CD4-positive, alpha-beta T cell treated with Interleukin-10 for 1 hour (primary cell): ENCODE results near the gene ABCA5.
"Not testable (repeated sequence)": the region's sequence is repeated elsewhere in the genome, so short reads cannot be mapped to it uniquely, and the experiment has no call there.

ENCODE experiments used
- DNase-seq: peaks from one replicate; pipeline ENCODE4 v3.0.0-alpha.2; 2020

ABCA5 gene

DNA sequence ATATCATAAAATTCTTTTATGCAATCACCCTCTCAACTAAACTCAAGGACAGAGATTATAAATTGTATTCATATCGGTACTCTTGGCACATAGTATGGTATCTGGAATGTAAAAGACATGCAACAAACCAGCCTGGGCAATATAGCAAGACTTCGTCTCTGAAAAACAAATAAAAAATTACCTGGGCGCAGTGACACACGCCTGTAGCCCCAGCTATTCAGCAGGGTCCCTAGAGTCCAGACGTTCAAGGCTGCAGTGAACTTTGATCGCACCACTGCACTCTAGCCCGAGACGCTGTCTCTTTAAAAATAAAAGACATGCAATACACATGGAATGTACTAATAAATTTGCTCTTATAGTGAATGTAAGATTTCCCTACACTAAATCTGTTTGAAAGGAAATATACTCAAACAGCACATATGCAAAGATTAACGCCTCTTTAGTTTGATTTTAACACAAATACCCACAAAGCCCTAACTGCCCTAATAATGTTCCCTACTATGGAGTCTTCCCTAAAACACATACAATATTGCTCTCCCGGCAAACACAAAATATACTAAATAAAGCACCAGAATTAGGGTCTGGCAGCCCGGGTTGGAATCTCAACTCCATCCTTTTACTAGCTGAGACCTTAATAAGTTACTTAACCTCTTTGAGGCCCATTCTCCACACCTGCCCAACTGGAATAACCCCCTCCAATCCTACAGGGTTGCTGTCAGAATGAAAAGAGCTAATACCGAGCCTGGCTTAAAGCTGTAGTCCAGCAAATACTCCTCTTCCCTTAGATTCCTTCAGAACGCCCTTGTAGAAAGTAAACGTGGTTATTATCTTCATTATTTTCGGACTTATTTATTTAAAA, 1.2 kb downstream of the ABCA5 start:
- no peak for DNase-seq

DNA sequence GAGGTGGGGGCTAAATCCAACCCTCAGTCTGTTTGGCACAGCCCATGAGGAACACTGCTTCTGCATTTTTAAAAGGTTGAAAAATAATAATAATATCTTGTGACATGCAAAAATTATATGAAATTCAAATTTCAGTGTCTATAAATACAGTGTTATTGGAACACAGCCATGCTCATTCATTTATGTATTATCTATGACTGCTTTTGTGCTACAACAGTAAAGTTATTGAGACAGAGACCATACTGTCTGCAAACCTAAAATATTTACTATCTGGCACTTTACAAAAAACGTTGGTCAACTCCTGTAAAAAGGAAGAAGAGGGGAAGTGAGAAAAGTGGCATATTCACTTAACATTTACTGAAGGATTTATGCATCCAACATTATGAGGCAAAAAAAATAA, 3.1 kb downstream of the ABCA5 start:
- no peak for DNase-seq

DNA sequence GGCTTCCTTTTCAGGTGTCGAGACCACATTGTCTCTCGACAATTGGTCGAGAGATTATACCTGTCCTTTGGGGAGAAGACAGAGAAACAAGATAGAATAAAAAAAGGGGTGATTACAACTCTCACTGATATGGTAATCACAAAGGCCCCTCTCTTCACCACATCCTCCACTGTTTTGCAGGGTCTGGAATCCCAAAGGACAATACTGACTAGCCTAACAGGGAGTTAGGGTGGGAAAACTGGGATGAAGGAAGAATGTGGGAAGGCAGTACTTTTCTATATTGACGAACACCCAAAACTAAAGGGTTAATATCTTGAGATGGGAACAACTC, 6.1 kb downstream of the ABCA5 start:
- DNase-seq, result no peak

DNA sequence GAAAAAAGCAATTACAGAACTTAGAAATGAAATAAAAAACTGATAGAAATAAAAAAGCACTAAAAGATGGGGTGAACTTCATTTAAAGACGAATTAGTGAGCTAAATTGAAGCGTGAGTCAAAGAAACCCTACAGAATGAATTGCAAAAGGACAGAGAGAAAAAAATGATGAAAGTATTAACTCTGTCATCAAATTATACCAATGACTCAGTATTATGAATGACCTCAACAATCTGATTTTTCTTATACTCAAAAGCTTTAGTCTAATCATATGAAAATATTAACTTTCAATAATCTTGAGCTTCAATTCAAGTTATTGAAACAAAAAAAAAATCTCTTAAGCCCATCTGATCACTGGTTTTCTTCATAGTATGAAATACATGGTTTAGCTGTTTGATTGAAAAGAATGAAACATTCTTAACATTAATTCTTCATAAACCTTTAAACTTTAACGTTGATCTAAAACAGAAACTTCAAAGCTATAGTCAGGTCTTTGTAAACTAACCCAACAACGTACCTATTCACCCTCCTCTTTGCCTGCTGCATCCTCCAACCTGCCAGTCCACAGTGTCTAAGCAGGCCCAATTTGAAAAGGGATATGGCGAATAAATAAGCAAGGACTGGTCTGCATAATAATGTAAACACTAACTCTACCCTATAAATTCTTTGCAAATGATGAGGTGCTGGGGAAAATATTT, 6.6 kb downstream of the ABCA5 start:
- no peak for DNase-seq

DNA sequence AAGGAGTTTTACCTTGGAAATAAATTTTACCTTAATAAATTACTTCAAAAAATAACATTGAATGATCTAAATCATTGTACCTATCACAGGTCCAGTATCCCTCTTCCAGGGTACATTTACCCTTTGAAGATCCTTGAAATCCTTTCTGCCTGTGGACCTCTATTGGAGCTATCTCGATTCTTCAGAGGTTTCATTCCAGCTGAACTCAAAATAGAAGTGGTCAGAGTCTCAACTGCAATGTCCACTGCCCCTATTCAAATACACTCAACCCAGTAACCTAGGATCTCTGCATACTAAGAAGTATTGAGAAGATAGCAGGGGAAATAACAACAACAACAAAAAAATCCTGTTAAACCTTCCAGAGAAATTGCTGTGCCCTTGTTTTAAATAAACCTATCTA, 9.3 kb downstream of the ABCA5 start:
- no peak for DNase-seq

DNA sequence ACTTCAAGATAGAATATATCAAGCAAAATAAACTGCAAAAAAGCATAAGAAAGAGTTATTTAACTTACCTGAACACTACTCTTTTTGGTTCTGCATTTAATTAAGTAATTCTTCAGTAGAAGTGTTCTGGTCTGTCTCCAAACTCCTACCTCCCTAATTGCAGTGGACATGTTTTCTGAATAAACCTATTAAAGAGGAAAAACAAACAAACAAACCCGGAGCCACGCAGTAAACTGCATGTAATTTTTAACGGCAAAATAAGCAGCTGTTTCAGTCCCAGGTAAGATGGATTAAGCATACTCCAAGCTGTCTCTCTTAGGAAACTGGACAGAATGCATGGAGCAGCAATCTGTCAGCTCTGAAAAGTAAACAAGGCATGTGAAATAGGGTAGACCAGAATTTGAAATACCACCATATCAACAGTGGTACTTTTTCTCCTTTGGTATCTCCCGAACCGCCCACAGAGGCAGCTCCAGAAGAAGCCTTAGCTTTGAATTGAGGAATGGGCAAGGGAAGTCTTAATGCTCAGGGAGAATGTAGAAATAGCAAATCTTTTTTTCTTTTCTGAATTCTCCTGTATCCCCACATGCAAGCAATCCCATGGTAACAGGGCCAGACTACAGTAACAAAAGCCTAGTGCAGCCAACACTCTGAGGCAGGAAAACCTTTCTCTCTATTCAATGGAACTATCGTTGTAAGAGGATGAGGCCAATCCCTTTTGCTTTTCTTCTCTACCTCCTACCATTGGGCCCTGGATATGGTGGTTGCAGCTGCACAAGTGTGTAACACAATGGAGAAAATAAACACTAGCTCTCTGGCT, 12.5 kb downstream of the ABCA5 start:
- no peak for DNase-seq

DNA sequence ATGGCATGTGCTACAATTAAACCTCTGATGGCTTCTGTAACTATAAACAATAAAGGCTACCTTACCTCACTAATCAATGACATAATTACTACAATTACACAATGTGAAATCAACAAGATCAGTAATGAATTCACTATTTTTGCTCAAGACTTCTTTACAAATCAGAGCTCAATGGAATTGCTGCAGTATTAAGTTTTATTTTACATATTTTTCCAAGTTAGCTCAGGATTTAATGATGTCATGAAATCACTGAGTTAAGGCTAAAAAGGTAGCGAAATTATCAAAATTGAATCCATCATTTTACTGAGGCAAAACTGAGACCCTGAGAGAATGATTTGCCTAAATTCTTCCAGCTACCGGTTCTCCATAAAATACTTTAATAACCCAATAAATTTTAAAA, 21.8 kb downstream of the ABCA5 start:
- DNase-seq, result no peak

DNA sequence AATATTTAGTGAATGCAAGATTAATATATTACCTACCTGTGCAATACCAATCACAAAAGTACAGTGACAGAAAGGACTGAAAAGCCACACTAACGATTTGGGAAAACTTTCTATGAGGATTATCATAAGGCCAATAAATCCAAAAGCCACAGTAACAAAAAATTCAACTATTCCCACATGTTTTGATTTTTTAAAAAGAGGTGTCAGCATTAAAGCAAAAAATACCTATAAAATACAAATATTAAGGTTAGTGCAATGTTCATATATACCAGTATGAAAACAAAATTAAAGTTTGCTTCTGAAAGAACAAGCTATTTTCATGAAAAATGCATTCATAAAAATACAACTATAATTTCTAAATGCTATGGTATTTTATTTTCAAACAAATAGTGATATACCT, 24.3 kb downstream of the ABCA5 start:
- no peak for DNase-seq

DNA sequence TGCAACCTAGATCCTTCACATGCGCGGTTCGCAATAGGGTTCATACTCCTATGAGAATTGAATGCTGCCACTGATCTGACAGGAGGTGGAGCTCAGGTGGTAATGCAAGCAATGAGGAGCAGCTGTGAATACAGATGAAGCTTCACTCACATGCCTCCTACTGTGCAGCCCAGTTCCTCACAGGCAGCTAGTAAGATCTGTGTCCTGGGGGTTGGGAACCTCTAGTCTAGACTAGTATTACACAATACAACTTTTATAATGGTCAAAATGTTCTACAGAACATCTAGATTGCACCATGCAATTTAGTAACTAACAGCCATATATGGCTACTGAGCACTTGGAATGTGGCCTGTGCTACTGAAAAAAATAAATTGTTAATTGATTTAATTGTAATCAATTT, 26.7 kb downstream of the ABCA5 start:
- no peak for DNase-seq

DNA sequence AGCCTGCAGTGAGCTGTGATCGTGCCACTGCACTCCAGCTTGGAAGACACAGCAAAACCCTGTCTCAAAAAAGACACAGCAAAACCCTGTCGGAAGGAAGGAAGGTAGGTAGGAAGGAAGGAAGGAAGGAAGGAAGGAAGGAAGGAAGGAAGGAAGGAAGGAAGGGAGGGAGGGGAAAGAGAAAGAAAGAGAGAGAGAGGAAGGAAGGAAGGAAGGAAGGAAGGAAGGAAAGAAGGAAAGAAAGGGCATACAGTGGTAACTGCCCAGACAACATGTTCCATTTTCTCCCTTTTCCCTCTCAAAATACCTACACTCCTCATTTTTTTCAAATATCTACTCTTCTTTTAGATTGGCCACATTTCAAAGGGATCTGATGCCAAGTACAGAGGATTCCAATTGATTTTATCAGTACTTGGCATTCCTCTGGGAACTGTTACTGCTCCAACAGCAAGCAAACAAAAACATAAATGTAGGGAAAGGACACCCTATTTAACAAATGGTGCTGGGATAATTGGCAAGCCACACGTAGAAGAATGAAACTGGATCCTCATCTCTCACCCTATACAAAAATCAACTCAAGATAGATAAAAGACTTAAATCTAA, 28.7 kb downstream of the ABCA5 start:
- DNase-seq, result not testable (repeated sequence)

DNA sequence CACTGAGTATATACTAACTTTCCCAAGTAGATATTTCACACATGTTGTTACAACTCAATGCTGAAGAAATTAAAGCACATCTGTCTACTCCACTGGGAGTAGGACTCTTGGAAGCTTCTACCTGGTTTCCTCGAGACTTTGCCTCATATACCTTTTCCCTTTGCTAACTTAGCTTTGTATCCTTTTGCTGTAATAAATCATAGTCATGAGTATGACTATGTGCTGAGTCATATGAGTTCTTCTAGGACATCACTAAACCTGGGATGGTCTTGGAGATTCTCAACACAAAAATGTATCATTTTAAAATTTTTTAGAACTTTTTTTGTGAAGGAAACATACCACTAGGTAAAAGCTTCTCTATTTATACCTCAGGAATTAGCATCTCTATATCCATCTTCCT, 39.8 kb downstream of the ABCA5 start:
- no peak for DNase-seq

DNA sequence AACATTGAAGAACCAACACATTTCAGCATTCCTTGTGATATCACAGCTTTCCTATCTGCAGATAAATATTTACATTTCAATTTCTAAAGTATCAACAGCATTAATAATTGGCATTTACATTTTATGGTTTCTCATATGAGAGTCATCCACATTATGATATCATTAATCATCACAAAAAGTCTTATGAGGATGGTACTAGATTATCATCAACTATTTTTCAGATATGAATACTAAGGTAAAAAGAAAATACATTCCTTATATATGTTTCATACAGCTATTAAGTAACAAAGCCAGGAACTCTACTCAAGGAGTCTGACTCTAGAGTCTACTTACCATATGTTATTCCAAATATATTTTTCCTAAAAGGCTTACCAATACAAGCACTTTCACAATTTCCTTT, 40.7 kb downstream of the ABCA5 start:
- no peak for DNase-seq

DNA sequence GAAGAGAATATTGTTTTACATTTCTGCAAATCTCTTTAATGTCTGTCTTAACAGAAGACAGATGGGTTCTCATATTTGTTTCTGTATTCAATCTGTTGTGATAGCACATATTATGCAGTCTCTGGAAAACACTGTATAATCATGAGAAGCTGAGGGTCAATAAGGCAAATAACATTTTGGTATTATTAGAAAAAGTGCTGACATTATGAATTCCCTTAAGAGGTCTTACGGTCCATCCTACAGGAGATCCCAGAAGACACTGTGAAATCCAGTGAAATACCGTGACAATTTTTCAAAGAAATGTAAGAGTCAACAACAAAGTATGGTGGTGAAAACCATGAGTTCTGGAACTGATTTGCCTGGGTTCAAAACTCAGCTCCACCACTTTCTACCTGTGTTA, 42.3 kb downstream of the ABCA5 start:
- no peak for DNase-seq

DNA sequence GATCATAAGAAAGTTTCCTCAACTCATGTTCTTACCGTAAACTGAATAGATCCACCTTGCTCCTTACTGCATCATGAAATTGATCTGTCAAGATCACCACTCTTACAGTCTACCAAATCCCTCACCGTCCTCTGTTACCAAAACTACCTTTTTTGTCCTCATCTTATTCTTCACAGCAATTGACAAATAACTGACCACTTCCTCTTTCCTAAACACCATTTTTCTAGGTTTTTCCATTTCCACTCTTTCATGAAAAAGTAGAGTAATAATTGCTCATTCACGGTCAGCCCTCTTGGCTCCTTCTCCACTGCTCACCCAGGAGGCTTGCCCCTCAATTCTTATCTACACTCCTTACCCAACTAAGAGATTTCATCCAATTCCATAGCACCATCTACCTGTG, 44.9 kb downstream of the ABCA5 start:
- DNase-seq, result no peak

DNA sequence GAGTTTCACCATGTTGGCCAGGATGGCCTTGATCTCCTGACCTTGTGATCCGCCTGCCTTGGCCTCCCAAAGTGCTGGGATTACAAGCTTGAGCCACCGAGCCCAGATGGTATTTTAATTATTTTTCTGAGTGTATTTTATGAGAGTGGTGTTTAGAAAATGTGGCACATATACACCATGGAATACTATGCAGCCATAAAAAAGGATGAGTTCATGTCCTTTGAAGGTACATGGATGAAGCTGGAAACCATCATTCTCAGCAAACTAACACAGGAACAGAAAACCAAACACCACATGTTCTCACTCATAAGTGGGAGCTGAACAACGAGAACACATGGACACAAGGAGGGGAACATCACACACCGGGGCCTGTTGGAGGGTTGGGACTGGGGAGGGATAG, 50.7 kb downstream of the ABCA5 start:
- not testable (repeated sequence) for DNase-seq

DNA sequence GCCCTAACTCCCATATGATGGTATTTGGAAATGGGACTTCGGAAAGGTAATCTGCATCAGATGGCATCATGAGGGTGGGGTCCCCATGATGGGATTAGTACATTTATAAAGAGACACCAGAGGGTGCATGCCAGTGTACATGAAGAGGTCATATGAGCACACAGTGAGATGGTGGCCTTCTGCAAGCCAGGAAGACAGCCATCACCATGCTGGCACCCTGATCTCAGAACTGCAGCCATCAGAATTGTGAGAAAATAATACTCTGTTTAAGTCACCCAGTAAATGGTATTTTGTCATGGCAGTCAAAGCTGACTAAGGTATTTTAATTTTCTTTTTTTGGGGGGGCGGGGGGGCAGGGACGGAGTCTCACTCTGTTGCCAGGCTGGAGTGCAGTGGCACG, 51.2 kb downstream of the ABCA5 start:
- DNase-seq, result no peak

DNA sequence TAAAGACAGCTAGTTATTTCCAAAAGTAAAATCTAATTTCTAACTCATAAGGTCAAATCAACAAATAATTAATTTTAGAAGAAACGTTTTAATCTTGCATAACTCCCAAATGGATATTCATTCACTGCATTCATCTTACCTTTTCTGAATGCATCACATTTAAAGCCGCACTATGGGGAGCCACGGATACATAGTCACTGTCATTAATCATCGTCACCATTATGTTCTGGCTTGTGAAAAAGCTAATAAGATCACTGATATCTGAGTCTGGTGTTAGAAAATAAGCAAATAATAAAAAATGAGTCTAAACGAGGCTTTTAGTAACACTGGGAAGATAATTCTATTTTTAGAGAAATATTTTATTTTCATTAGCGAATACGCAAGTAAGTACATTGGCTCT, 55.9 kb downstream of the ABCA5 start:
- no peak for DNase-seq

DNA sequence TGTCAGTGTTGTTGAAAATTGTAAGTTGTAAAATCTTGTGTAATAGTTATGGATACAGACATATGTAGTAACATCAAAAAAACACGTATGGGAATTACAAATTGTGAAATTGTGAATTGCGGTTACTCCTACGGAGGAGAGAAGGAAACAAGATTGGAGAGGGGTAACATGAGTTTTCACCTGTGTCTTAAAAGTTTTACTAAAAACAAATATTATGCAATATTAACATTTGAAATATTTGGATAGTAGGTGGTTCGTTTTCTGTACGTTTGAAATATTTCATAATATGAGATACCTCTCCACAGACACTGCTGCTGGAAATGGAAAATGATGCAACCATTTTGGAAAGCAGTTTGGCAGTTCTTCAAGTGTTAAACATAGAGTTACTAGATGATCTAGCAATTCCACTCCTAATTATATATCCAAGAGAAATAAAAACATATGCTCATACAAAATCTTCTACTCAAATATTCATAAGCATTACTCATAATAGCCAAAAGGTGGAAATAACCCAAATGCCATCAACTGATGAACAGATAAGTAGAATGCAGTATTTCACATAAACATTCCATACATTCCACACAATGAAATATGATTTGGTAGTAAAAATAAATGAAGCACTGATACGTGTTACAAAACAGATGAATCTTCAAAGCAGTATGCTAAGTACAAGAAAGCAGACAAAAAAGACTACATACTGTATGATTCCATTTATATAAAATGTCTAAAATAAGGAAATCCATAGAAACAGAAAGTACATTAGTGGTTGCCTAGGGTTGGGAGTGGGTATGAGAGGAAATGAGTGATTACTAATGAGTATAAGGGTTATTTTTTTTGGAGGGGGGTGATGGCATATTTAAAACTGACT, 57.6 kb downstream of the ABCA5 start:
- DNase-seq, result no peak

DNA sequence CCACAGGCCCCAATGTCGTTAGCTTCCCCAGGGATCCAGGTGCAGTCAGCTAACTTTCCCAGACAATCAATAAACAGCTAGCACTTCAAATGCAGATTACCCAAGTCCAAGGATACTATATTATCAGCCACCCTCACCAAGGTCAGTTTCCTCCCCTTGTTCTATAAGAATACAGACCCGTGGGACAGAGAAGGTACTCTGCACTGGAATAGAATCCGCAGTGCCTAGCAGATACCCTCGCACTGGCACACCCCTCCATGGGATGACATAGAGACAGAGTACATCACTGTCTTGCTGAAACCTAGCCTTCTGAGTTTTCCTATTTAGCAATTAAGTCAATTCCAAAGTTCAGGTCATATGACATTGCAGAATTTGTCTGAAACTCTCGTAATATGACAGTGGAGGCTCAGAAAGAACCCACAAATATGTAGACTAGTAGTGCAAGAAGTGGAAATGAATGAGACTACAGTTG, 58.4 kb downstream of the ABCA5 start:
- DNase-seq, result no peak

DNA sequence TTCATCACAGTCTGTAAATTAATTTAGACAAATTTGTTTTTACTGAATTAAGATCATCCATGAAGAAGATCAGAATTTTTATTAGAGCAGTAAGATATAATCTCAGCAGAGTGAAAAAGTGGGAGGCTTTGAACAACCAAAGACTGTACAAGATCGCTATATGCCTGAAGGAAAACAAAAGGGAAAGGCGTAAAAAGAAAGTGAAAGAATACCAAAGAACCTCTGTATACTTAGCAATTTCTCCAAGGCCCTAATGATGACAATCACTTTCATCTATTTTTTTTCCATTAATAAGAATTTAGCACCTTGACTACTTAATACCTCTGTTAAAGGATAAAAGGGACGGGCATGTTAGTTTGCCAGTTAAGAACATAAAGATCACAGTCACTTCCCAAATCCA, 59.7 kb downstream of the ABCA5 start:
- DNase-seq, result no peak

DNA sequence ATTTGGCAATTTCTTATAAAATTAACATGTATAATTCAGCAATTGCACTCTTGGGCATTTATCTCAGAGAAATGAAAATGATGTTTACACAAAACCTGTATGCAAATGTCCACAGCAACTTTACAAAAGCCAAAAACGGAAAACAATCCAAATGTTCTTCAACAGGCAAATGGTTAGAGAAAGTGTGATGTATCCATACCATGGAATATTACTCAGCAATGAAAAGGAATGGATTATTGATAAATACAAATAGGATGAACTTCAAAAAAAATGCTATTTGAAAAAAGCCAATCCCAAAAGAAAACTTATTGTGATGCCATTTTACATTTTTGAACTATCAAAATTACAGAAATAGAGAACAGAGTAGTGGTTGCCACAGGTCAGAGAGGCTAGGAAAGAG, 61.1 kb downstream of the ABCA5 start:
- no peak for DNase-seq

DNA sequence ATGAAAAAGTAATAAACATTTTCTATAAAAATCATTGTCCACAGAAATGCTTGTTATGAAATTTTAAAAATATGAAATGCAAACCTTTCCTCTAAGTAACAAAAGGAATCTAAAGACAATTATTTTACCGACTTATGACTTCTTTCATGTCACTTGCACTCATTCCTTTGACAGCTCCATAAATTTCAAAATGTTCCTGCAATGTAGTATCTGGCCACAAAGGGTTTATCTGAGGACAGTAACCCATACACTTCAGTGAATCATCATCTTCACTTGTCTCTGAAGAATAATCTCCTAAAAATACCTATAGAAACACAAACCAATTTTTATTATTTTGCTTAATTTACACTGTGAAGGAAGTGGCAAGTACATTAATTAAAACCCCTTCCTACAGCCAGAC, 72.7 kb downstream of the ABCA5 start:
- DNase-seq, result no peak
